ES-I3 (cell line): ENCODE measurements around the gene SUSD2.

Experiments used
- H3K36me3 ChIP-seq: 2 replicates; pipeline ENCODE4 v1.6.1; 2013; ENCODE audit warnings: mild to moderate bottlenecking, low read length, control low read depth, moderate library complexity; ENCODE audit not compliant: insufficient read depth
- H3K4me1 ChIP-seq: 2 replicates; pipeline ENCODE4 v1.6.1; 2013; ENCODE audit warnings: mild to moderate bottlenecking, control low read depth, low read length; ENCODE audit not compliant: insufficient read depth
- H3K9ac ChIP-seq: 2 replicates; pipeline ENCODE4 v1.6.1; 2013; ENCODE audit warnings: low read depth, mild to moderate bottlenecking, low read length, moderate library complexity
- H3K9me3 ChIP-seq: 2 replicates; pipeline ENCODE4 v1.6.1; 2013; ENCODE audit warnings: mild to moderate bottlenecking, low read length, moderate library complexity; ENCODE audit not compliant: control insufficient read depth, insufficient read depth

Gene SUSD2

GRCh38 chr22:24145446-24146193 lies 35.7 kb upstream of the SUSD2 start:
- H3K36me3 ChIP-seq: no peaks in the 10 kb centered on the region; the same call in 1 of the 2 replicates
- H3K9me3 ChIP-seq: no peaks in the 10 kb centered on the region
- H3K4me1 ChIP-seq: peaks cover 24% of the 10 kb centered on the region
- H3K9ac ChIP-seq: no peak overlapping the region

- H3K9ac ChIP-seq: no peak overlapping the region
- H3K4me1 ChIP-seq: peaks cover 24% of the 10 kb centered on the region
- H3K36me3 ChIP-seq: no peaks in the 10 kb centered on the region; the same call in 1 of the 2 replicates
- H3K9me3 ChIP-seq: no peaks in the 10 kb centered on the region
Measured at GRCh38 chr22:24146194-24146616, 35.1 kb upstream of the SUSD2 start.

GRCh38 chr22:24146791-24147353 lies 34.4 kb upstream of the SUSD2 start:
- Histone ChIP-seq H3K36me3 (no peaks in the 10 kb centered on the region; the same call in 1 of the 2 replicates), H3K9me3 (no peaks in the 10 kb centered on the region), H3K9ac (no peak overlapping the region), H3K4me1 (peaks cover 24% of the 10 kb centered on the region)

GRCh38 chr22:24147666-24148065 lies 33.6 kb upstream of the SUSD2 start:
- no peaks in the 10 kb centered on the region; the same call in 1 of the 2 replicates for H3K36me3 ChIP-seq

GRCh38 chr22:24148266-24149197 lies 32.8 kb upstream of the SUSD2 start:
- no peaks in the 10 kb centered on the region for H3K9me3 ChIP-seq
- H3K36me3 ChIP-seq: no peaks in the 10 kb centered on the region; the same call in 1 of the 2 replicates
- no peak overlapping the region for H3K9ac ChIP-seq
- H3K4me1 ChIP-seq: peaks cover 29% of the 10 kb centered on the region

More at GRCh38 chr22:24147666-24148065, 33.6 kb upstream of the SUSD2 start:
- H3K9me3 ChIP-seq: no peaks in the 10 kb centered on the region
- no peak overlapping the region for H3K9ac ChIP-seq
- H3K4me1 ChIP-seq: peaks cover 24% of the 10 kb centered on the region

GRCh38 chr22:24149198-24149590 lies 32.1 kb upstream of the SUSD2 start:
- Histone ChIP-seq H3K4me1 (peaks cover 29% of the 10 kb centered on the region), H3K9me3 (no peaks in the 10 kb centered on the region), H3K9ac (no peak overlapping the region), H3K36me3 (no peaks in the 10 kb centered on the region; the same call in 1 of the 2 replicates)

- Histone ChIP-seq H3K9ac (no peak overlapping the region), H3K9me3 (no peaks in the 10 kb centered on the region), H3K4me1 (peaks cover 13% of the 10 kb centered on the region; the same call in 1 of the 2 replicates), H3K36me3 (no peaks in the 10 kb centered on the region; the same call in 1 of the 2 replicates)
Measured at GRCh38 chr22:24153353-24153752, 27.9 kb upstream of the SUSD2 start.

GRCh38 chr22:24153959-24154358 lies 27.3 kb upstream of the SUSD2 start:
- Histone ChIP-seq H3K4me1 (peaks cover 13% of the 10 kb centered on the region; the same call in 1 of the 2 replicates), H3K9me3 (no peaks in the 10 kb centered on the region), H3K9ac (no peak overlapping the region), H3K36me3 (no peaks in the 10 kb centered on the region; the same call in 1 of the 2 replicates)

- no peaks in the 10 kb centered on the region for H3K9me3 ChIP-seq
- no peak overlapping the region for H3K9ac ChIP-seq
- H3K4me1 ChIP-seq: peaks cover 13% of the 10 kb centered on the region; the same call in 1 of the 2 replicates
- no peaks in the 10 kb centered on the region for H3K36me3 ChIP-seq
Measured at GRCh38 chr22:24154826-24155225, 26.5 kb upstream of the SUSD2 start.

- H3K36me3 ChIP-seq: no peaks in the 10 kb centered on the region
- peak overlapping the region; percentile 50; the same call in 1 of the 2 replicates for H3K9ac ChIP-seq
- peaks cover 13% of the 10 kb centered on the region; the same call in 1 of the 2 replicates for H3K4me1 ChIP-seq
- no peaks in the 10 kb centered on the region for H3K9me3 ChIP-seq
Measured at GRCh38 chr22:24155627-24156140, 25.6 kb upstream of the SUSD2 start.

GRCh38 chr22:24156141-24156912 lies 25.0 kb upstream of the SUSD2 start:
- H3K36me3 ChIP-seq: no peaks in the 10 kb centered on the region
- H3K4me1 ChIP-seq: peaks cover 13% of the 10 kb centered on the region; the same call in 1 of the 2 replicates
- peak overlapping the region; percentile 50; the same call in 1 of the 2 replicates for H3K9ac ChIP-seq
- no peaks in the 10 kb centered on the region for H3K9me3 ChIP-seq

- peaks cover 13% of the 10 kb centered on the region; the same call in 1 of the 2 replicates for H3K4me1 ChIP-seq
- H3K36me3 ChIP-seq: no peaks in the 10 kb centered on the region
- H3K9ac ChIP-seq: peak overlapping the region; percentile 50; the same call in 1 of the 2 replicates
- no peaks in the 10 kb centered on the region for H3K9me3 ChIP-seq
Measured at GRCh38 chr22:24156913-24157821, 24.1 kb upstream of the SUSD2 start.

GRCh38 chr22:24157822-24158135 lies 23.5 kb upstream of the SUSD2 start:
- Histone ChIP-seq H3K36me3 (no peaks in the 10 kb centered on the region), H3K9ac (no peak overlapping the region), H3K4me1 (peaks cover 13% of the 10 kb centered on the region; the same call in 1 of the 2 replicates), H3K9me3 (no peaks in the 10 kb centered on the region)
